Measurements from ENCODE around the gene ARHGDIG.

The ARHGDIG gene

GRCh38 chr16:280552-280951 lies at the start of gene ARHGDIG:
TSS of gene ARHGDIG (plus strand) at chr16:280591. CDS start at chr16:280681, 90 bp downstream.
- TF ChIP-seq CTCF (conservative IDR thresholded peaks at IDR 0.05; ENCODE audit: low read depth, low read length), result no peak
- H3K4me3 ChIP-seq (ENCODE audit: low read depth, low read length), result peak within 1 kb of the TSS; percentile 11
- no peak for DNase-seq (ENCODE audit: low read depth)

GRCh38 chr16:230949-231348 lies 49.4 kb upstream of the ARHGDIG start:
- H3K4me3 ChIP-seq (ENCODE audit: low read depth, low read length), result no peak overlapping the region
- no peak for TF ChIP-seq CTCF (conservative IDR thresholded peaks at IDR 0.05; ENCODE audit: low read depth, low read length)
- DNase-seq (ENCODE audit: low read depth), result no peak

GRCh38 chr16:234468-235305 lies 45.7 kb upstream of the ARHGDIG start, which contains the start of gene FAM234A:
TSS of gene FAM234A (plus strand) at chr16:234821. CDS start at chr16:254414, 19,593 bp downstream.
- TF ChIP-seq CTCF (conservative IDR thresholded peaks at IDR 0.05; ENCODE audit: low read depth, low read length), result peak; percentile 42
- DNase-seq (ENCODE audit: low read depth), result peak; percentile 89
- H3K4me3 ChIP-seq (ENCODE audit: low read depth, low read length), result peak within 1 kb of the TSS; percentile 94

- DNase-seq (ENCODE audit: low read depth), result peak; percentile 15
- H3K4me3 ChIP-seq (ENCODE audit: low read depth, low read length), result no peak overlapping the region
- TF ChIP-seq CTCF (conservative IDR thresholded peaks at IDR 0.05; ENCODE audit: low read depth, low read length), result no peak
Measured at GRCh38 chr16:239948-240277, 40.5 kb upstream of the ARHGDIG start.

- DNase-seq (ENCODE audit: low read depth), result no peak
- H3K4me3 ChIP-seq (ENCODE audit: low read depth, low read length), result no peak overlapping the region
- no peak for TF ChIP-seq CTCF (conservative IDR thresholded peaks at IDR 0.05; ENCODE audit: low read depth, low read length)
Measured at GRCh38 chr16:240559-240958, 39.8 kb upstream of the ARHGDIG start.

- no peak overlapping the region for H3K4me3 ChIP-seq (ENCODE audit: low read depth, low read length)
- DNase-seq (ENCODE audit: low read depth), result no peak
- TF ChIP-seq CTCF (conservative IDR thresholded peaks at IDR 0.05; ENCODE audit: low read depth, low read length), result no peak
Measured at GRCh38 chr16:242281-242680, 38.1 kb upstream of the ARHGDIG start.

- no peak for DNase-seq (ENCODE audit: low read depth)
- TF ChIP-seq CTCF (conservative IDR thresholded peaks at IDR 0.05; ENCODE audit: low read depth, low read length), result no peak
- no peak overlapping the region for H3K4me3 ChIP-seq (ENCODE audit: low read depth, low read length)
Measured at GRCh38 chr16:243348-243747, 37.0 kb upstream of the ARHGDIG start.
